GM21737 (cell line): Measurements from ENCODE around the gene WIPF3.

Experiments
- ATAC-seq: cut with Tn5 transposase; IDR thresholded peaks from one replicate; pipeline ENCODE4 v1.9.1; 2021; ENCODE audit warnings: mild to moderate bottlenecking, moderate library complexity; ENCODE audit not compliant: unreplicated experiment

The WIPF3 gene

GRCh38 chr7:29808075-29808801 lies 1.9 kb downstream of the WIPF3 start:
- no peak for ATAC-seq

GRCh38 chr7:29809533-29810155 lies 3.3 kb downstream of the WIPF3 start:
- no peak for ATAC-seq

GRCh38 chr7:29810297-29810696 lies 4.0 kb downstream of the WIPF3 start:
- ATAC-seq: no peak

- ATAC-seq: no peak
Observed at GRCh38 chr7:29810813-29811482, 4.6 kb downstream of the WIPF3 start.

GRCh38 chr7:29811586-29811985 lies 5.3 kb downstream of the WIPF3 start:
- no peak for ATAC-seq

GRCh38 chr7:29812185-29812876 lies 6.0 kb downstream of the WIPF3 start:
- ATAC-seq: no peak

GRCh38 chr7:29815181-29816105 lies 9.1 kb downstream of the WIPF3 start:
- ATAC-seq: no peak

- ATAC-seq: no peak
Observed at GRCh38 chr7:29818308-29818707, 12.0 kb downstream of the WIPF3 start.

- peak; percentile 81 for ATAC-seq
Observed at GRCh38 chr7:29825775-29826529, 19.6 kb downstream of the WIPF3 start.

GRCh38 chr7:29826530-29826822 lies 20.2 kb downstream of the WIPF3 start:
- no peak for ATAC-seq

- ATAC-seq: no peak
Observed at GRCh38 chr7:29826904-29827303, 20.6 kb downstream of the WIPF3 start.

- ATAC-seq: no peak
Observed at GRCh38 chr7:29831705-29832104, 25.4 kb downstream of the WIPF3 start.

- ATAC-seq: no peak
Observed at GRCh38 chr7:29833929-29834328, 27.6 kb downstream of the WIPF3 start.

- no peak for ATAC-seq
Observed at GRCh38 chr7:29835718-29836117, 29.4 kb downstream of the WIPF3 start.

- ATAC-seq: no peak
Observed at GRCh38 chr7:29839302-29839701, 33.0 kb downstream of the WIPF3 start.

- no peak for ATAC-seq
Observed at GRCh38 chr7:29839921-29840320, 33.6 kb downstream of the WIPF3 start.

- ATAC-seq: no peak
Observed at GRCh38 chr7:29840701-29841100, 34.4 kb downstream of the WIPF3 start.

- ATAC-seq: no peak
Observed at GRCh38 chr7:29841926-29842701, 35.8 kb downstream of the WIPF3 start.

- no peak for ATAC-seq
Observed at GRCh38 chr7:29843093-29843492, 36.8 kb downstream of the WIPF3 start.
